ENCODE data around the gene DCUN1D3. TPM values are rescaled to one million over a fixed set of nuclear protein-coding genes. Genes with fewer than 3 reads are reported as not detected.
"Not testable (repeated sequence)": the region's sequence is repeated elsewhere in the genome, so short reads cannot be mapped to it uniquely, and the experiment has no call there.

The DCUN1D3 gene
- total RNA-seq, 1 experiment from 2014 or later, result 10.5 TPM

DNA sequence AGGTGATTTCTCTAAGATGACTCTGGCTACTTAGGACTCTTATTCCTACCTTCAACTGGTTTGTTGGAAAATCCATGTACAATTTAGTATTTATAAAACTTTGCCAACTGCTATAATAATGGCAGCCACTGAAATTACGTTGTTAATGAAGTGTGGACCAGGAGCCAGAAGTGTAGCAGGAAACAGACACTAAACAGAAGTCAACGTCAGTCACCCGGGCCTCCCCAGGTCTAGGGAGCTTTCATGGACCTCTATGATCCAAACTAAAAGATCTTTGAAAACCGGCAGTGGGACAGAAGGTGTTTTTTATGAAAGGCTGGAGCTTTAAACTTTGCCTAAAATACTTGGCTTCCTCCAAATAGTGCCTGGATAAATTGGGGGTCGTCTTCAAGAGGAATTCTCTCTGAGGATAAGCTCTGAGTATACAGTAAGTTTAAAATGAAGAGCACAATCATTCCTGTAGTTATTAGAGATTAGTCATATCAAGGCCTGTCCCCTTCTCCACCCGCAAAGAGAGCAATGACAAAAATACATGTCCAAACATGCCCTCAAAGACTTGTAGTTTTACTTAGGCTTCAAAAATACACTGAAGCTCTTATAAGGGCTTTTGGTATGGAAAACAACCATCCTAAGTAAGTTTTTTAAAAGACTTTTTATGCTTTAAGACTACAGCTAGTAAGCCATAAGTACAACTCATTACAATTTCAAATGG lies 34.6 kb downstream of the DCUN1D3 start:
- Histone ChIP-seq H3K4me2 (ENCODE audit: low read length) (peak overlapping the region; percentile 56), H3K4me1 (ENCODE audit: insufficient read depth, low read length) (peaks cover 17% of the 10 kb centered on the region), H3F3A (ENCODE audit: low read length, unreplicated experiment) (no peaks in the 10 kb centered on the region), H3K4me3 (ENCODE audit: low read length) (no peak overlapping the region), H4K20me1 (ENCODE audit: low read length) (no peaks in the 10 kb centered on the region), H3K79me2 (ENCODE audit: low read length) (peaks cover 80% of the 10 kb centered on the region), H3K9me2 (replicated peaks; ENCODE audit: low read length) (no peaks in the 10 kb centered on the region), H3K9me3 (ENCODE audit: low read length) (no peaks in the 10 kb centered on the region), H3K9ac (ENCODE audit: low read length) (peak overlapping the region; percentile 59), H2AFZ (ENCODE audit: low read length) (no peak overlapping the region), H3K36me3 (ENCODE audit: low read depth, low read length) (peaks cover 3% of the 10 kb centered on the region; the same call in 1 of the 2 replicates), H3K27ac (ENCODE audit: low read length) (peak overlapping the region; percentile 85), H3K27me3 (ENCODE audit: low read length) (no peaks in the 10 kb centered on the region)
- DNase-seq (peak; percentile 14), ATAC-seq (peak; percentile 47)
- intact Hi-C loops (cut with micrococcal nuclease), result no loop called here
- no peak for TF ChIP-seq EZH2 (IDR thresholded peaks at IDR 0.05; ENCODE audit: low read length, unreplicated experiment)
- TF ChIP-seq, protein P1, sequence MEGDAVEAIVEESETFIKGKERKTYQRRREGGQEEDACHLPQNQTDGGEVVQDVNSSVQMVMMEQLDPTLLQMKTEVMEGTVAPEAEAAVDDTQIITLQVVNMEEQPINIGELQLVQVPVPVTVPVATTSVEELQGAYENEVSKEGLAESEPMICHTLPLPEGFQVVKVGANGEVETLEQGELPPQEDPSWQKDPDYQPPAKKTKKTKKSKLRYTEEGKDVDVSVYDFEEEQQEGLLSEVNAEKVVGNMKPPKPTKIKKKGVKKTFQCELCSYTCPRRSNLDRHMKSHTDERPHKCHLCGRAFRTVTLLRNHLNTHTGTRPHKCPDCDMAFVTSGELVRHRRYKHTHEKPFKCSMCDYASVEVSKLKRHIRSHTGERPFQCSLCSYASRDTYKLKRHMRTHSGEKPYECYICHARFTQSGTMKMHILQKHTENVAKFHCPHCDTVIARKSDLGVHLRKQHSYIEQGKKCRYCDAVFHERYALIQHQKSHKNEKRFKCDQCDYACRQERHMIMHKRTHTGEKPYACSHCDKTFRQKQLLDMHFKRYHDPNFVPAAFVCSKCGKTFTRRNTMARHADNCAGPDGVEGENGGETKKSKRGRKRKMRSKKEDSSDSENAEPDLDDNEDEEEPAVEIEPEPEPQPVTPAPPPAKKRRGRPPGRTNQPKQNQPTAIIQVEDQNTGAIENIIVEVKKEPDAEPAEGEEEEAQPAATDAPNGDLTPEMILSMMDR (conservative IDR thresholded peaks at IDR 0.05; ENCODE audit: low read depth, low read length), result no peak
- no peak for TF ChIP-seq EZH2phosphoT487 (IDR thresholded peaks at IDR 0.05; ENCODE audit: borderline replicate concordance, low read length)
- BruUV-seq (replicated peaks), result no TSS peak
- POLR2A ChIA-PET (ENCODE audit: unreplicated experiment), result interaction anchor here (0.5 to 1.5 kb wide), 3 partner anchors 10 to 92 kb away, joined by 3 to 8 read pairs (median 4); partner anchors contain the start of genes DCUN1D3 and LYRM1
- CTCF ChIA-PET, result no interaction called here

DNA sequence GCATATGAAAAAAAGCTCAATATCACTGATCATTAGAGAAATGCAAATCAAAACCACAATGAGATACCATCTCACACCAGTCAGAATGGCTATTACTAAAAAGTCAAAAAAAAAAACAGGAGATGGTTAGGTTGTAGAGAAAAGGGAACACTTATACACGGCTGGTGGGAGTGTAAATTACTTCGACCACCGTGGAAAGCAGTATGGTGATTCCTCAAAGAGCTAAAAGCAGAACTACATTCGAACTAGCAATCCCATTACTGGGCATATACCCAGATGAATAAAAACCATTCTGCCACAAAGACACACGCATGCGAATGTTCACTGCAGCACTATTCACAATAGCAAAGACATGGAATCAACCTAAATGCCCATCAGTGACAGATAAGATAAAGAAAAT lies 35.8 kb downstream of the DCUN1D3 start:
- H3K36me3 ChIP-seq (ENCODE audit: low read depth, low read length); H2AFZ ChIP-seq (ENCODE audit: low read length); H3K4me3 ChIP-seq (ENCODE audit: low read length); H3K9me2 ChIP-seq (replicated peaks; ENCODE audit: low read length); intact Hi-C loops (cut with micrococcal nuclease); H3K27me3 ChIP-seq (ENCODE audit: low read length); H3F3A ChIP-seq (ENCODE audit: low read length, unreplicated experiment); H4K20me1 ChIP-seq (ENCODE audit: low read length); H3K9ac ChIP-seq (ENCODE audit: low read length); BruUV-seq (replicated peaks); ATAC-seq; H3K27ac ChIP-seq (ENCODE audit: low read length); H3K4me2 ChIP-seq (ENCODE audit: low read length); CTCF ChIA-PET; POLR2A ChIA-PET (ENCODE audit: unreplicated experiment); H3K9me3 ChIP-seq (ENCODE audit: low read length); DNase-seq: not testable (repeated sequence)
- Histone ChIP-seq H3K4me1 (ENCODE audit: insufficient read depth, low read length) (peaks cover 17% of the 10 kb centered on the region), H3K79me2 (ENCODE audit: low read length) (peaks cover 70% of the 10 kb centered on the region)

DNA sequence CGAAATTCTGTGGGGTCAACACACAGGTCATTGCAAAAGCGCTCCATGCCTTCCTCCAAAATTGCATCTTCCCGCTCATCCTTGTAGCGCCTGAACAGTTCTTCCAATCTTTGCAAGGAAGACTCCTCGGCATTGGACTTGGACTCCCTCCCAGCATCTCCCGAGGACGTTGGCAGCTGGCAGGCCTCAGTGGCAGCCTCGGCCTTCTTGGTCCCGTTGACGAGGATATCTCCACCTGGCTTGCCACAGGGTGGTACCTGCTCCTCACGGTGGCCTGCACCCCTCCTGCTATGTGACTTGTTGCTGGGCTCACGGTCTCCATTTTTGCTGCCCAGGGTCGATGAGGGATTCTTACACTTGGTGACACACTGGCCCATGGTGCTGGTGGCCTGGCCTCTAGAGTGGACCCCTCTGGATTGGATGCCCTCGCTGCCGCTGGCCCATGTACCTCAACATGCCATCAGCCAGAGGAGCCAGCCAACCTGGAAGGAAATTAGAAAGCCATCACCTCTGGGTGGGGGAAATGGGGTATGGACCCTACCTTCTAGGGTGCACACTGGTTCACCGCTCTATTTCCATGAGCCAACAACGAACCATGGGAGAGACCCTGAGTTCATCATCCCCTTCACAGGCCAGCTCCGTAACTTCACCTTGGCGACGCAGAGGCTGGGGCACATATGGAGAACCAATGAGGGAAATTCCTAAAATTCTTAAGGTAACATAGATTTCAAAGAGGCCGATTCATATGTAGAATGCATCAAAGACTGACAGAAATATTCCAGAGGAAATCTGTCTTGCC lies 37.8 kb downstream of the DCUN1D3 start:
- peaks cover 50% of the 10 kb centered on the region for H3K79me2 ChIP-seq (ENCODE audit: low read length)
- H2AFZ ChIP-seq (ENCODE audit: low read length), result no peak overlapping the region
- POLR2A ChIA-PET (ENCODE audit: unreplicated experiment), result no interaction called here

DNA sequence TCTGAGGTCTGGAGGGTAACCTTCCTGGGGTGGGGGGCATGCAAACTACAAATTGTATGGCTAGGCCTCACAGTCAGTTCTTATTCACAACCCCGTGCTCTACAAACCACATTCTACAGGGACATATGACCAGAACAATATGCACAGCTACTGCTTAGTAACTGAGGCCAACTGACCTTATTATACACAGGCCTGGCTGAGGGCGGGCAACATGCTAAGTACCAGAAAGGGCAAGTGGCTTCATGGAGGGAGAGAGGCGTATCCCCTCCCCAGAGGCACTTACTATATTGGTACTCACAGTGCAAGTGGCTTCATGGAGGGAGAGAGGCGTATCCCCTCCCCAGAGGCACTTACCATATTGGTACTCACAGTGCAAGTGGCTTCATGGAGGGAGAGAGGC lies 39.2 kb downstream of the DCUN1D3 start:
- H3K4me2 ChIP-seq (ENCODE audit: low read length); H3K27ac ChIP-seq (ENCODE audit: low read length); ATAC-seq; H3K27me3 ChIP-seq (ENCODE audit: low read length); H3K9ac ChIP-seq (ENCODE audit: low read length); BruUV-seq (replicated peaks); H3K4me3 ChIP-seq (ENCODE audit: low read length); CTCF ChIA-PET; H3K9me3 ChIP-seq (ENCODE audit: low read length); intact Hi-C loops (cut with micrococcal nuclease); H3K4me1 ChIP-seq (ENCODE audit: insufficient read depth, low read length); H3K9me2 ChIP-seq (replicated peaks; ENCODE audit: low read length); H4K20me1 ChIP-seq (ENCODE audit: low read length); DNase-seq; POLR2A ChIA-PET (ENCODE audit: unreplicated experiment); H3K36me3 ChIP-seq (ENCODE audit: low read depth, low read length); H3F3A ChIP-seq (ENCODE audit: low read length, unreplicated experiment); H2AFZ ChIP-seq (ENCODE audit: low read length): not testable (repeated sequence)
- peaks cover 39% of the 10 kb centered on the region for H3K79me2 ChIP-seq (ENCODE audit: low read length)

More for the DNA sequence above, 37.8 kb downstream of the DCUN1D3 start:
- CTCF ChIA-PET, result no interaction called here
- no peaks in the 10 kb centered on the region for H3K9me2 ChIP-seq (replicated peaks; ENCODE audit: low read length)
- H3K27ac ChIP-seq (ENCODE audit: low read length), result no peak overlapping the region
- H3K4me1 ChIP-seq (ENCODE audit: insufficient read depth, low read length), result peaks cover 17% of the 10 kb centered on the region
- intact Hi-C loops (cut with micrococcal nuclease), result no loop called here
- no peaks in the 10 kb centered on the region for H3F3A ChIP-seq (ENCODE audit: low read length, unreplicated experiment)
- H4K20me1 ChIP-seq (ENCODE audit: low read length), result no peaks in the 10 kb centered on the region
- H3K9ac ChIP-seq (ENCODE audit: low read length), result no peak overlapping the region
- no peaks in the 10 kb centered on the region for H3K9me3 ChIP-seq (ENCODE audit: low read length)
- peaks cover 3% of the 10 kb centered on the region; the same call in 1 of the 2 replicates for H3K36me3 ChIP-seq (ENCODE audit: low read depth, low read length)
- H3K27me3 ChIP-seq (ENCODE audit: low read length), result no peaks in the 10 kb centered on the region
- no TSS peak for BruUV-seq (replicated peaks)
- H3K4me3 ChIP-seq (ENCODE audit: low read length), result no peak overlapping the region
- no peak for ATAC-seq
- DNase-seq, result no peak
- H3K4me2 ChIP-seq (ENCODE audit: low read length), result no peak overlapping the region
- TF ChIP-seq EZH2phosphoT487 (IDR thresholded peaks at IDR 0.05; ENCODE audit: borderline replicate concordance, low read length) (no peak), EZH2 (IDR thresholded peaks at IDR 0.05; ENCODE audit: low read length, unreplicated experiment) (no peak)
- TF ChIP-seq, protein P1 (conservative IDR thresholded peaks at IDR 0.05; ENCODE audit: low read depth, low read length), result no peak

Measured in PC-3 (cell line).